Amniotic epithelial cell (primary cell): Measurements from ENCODE around the gene PDE2A.

Experiments used
- DNase-seq: peaks from one replicate; pipeline ENCODE4 v3.0.0-alpha.2; 2010; ENCODE audit warnings: low read depth

PDE2A gene

DNA sequence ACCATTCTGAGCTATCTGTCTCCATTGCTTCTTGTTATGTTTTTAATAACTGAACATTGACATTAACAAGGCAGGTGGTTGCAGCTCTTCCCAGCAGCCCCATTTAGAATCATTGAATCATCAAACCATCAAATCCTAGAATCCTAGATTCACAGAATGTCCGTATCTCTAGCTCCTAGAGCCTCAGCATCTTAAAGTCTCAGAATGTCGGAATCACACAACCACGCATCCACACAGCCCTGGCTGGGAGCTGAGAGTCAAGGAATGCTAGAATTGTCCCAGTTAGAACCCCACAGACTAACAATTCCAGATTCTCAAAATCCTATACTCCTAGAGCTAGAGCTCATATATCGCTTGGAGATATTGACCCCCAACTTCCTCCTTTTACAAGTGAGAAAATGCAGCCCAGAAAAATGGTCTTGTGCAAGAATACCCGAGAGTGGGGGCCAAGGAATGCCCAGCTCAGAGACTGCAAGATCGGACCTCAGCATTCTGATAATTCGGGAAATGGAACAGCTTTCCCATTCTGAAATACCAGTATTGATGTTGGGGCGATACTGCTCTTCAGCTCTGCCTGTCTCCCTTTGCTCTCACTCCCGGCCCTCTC, 38.8 kb downstream of the PDE2A start:
- DNase-seq: no peak

DNA sequence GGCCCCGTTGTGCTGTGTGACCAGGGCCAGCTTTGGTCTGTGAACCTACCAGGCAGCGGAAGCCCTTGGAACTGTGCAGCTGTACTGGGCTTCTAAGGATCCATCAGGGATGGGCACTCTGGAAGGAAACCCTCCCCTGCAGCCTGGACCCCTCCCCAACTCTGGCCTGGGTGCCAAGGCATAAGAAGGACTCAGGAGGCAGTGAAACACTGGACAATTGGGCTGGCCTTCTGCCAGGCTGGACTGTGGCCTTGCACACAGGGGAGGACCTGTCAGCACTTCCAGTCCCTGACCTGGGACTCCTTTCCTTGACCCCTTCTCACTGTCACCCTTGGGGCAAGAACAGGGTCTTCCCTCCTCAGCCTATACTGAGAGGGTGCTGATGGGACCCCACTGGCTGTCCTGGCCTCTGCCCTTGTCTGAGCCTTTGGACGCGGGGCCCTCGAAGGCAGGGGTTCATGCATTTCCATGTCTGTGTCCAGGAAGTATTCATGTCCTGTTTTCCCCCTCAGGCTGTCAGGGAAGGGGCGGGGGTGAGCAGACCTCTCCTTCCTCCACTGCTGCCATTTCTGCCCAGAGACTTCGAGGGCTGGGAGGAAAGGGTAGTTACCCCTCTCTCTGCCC, 39.6 kb downstream of the PDE2A start:
- no peak for DNase-seq

DNA sequence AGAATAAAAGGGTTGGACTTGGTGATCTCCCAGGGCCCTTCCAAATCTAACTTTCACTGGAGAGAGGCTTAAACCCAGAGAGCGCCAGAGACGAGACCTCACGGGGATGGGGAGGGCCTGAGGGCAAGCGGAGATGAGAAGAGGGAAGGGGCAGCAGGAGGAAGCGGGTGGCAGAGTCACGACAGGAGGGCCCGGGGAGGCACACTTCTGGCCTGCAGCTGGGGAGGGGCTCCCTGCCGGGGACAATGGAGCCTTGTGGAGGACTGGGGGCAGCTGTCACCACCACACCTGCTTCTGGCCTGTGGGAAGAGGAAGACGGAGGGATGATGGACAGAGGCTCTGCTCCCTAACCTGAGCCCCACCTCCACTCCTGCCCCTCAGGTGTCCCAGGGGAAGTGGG, 40.2 kb downstream of the PDE2A start:
- no peak for DNase-seq

DNA sequence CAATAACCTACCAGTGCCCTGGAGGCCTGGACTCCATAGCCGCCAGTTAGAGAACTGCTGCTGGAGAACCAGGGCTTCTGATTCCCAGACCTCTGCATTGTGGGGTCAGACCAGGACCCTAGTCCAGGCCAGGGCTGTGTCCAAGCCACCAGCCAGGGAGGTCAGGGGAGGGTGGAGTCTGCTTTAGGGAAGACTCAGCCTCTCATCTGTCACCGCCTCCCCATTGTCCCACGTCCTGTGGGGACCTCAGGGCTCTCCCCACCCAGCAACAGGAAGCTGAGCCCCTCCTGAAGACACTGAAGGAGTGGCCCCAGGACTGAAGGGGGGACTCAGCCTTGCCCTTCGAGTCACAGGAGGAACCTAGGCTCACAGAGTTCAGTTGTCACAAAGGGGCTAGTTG, 41.2 kb downstream of the PDE2A start:
- no peak for DNase-seq

DNA sequence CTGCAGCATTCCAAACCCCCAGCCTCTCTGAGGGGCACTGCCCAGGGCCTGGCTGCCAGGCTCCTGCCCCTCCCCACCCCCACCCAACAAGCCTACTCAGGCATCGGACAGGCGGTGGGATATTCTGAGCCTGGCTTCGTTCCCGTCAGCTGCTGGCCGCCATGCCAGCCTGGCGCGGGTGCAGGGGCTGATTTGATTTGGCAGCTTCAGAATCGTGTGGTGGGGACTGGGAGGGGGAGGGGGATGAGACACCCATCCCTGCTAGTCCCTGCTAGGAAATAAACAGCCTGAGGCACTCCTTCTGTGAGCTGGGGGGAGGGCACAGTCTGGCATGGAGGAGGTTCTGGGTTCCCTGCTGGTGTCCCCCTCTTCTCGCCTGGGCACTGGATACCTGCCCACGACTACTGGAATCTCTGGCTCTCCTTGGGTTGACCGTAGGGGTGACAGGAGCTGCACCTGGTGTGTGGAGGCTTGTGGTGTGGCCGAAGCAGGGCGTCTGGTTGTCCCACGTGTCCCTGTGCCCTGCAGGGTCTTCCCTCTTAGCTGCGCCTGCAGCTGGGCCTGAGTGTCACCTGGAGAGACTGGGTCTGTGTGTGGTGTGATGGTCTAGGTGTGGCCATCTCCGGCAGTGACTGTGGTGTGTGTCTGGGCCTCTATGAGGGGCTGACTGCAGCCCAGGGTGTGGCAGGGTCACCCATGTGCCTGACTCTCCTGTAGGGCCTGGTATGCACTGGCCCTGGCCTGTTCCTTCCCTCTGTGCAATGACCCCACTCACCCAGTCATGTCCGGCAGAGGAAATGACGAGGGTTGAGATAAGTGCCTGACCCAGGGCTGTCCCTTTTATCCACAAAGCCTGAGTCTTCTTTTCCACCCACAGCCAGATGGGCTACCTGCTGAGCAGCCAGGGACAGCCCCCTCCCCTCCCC, 42.2 kb downstream of the PDE2A start:
- no peak for DNase-seq

DNA sequence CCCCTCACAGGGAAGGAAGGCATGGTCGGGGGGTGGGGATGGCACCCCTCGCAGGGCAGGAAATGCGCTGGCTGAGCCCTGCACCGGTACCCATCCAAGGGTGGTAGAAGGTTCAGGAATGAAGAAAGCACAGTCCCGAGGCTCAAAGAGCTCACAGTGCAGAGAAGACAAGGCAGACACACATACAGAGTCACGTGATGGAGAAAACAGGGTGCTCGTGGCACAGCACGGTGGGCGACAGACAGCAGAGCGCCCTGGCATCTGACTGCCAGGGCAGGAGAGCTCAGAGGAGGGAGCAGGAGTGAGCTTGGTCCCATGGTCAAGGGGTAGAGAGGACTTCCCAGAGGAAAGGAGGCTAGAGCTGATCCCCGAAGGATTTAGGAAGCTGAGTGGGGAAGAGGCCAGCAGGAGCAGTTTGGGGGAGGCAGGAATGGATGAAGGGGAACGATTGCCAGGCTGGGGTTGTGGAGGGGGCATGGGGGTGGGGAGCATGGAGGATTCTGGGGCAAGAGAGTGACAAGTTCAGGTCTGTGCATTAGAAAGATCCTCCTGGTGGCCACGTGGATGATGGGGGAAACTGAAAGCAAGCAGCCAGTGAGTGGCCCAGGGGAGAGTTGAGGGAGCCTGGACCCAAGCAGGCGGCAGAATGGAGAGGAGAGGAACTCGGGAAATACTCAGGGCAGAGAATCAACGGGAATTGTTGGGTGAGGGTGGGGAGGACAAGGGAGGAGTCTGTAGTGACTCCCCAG, 43.9 kb downstream of the PDE2A start:
- no peak for DNase-seq

DNA sequence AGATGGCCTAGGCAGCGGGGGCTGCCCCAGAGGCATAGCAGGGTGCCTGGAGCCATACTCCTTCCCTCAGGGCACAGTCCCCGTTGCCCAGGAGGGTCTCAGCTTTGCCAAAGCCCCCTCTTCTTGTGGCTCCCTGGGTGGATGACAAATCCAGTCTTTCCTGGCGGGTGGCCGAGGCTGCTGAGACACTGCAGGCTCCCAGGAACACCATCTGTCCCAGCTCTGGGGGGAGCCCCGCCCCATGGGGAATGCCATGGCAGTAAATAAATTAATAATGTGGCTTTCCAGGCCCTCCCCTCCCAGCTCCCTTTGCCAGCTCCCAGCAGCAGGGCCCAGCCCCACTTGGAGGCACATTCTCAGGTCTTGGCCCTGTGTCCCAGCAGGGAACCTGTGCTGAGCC, 45.0 kb downstream of the PDE2A start:
- no peak for DNase-seq

DNA sequence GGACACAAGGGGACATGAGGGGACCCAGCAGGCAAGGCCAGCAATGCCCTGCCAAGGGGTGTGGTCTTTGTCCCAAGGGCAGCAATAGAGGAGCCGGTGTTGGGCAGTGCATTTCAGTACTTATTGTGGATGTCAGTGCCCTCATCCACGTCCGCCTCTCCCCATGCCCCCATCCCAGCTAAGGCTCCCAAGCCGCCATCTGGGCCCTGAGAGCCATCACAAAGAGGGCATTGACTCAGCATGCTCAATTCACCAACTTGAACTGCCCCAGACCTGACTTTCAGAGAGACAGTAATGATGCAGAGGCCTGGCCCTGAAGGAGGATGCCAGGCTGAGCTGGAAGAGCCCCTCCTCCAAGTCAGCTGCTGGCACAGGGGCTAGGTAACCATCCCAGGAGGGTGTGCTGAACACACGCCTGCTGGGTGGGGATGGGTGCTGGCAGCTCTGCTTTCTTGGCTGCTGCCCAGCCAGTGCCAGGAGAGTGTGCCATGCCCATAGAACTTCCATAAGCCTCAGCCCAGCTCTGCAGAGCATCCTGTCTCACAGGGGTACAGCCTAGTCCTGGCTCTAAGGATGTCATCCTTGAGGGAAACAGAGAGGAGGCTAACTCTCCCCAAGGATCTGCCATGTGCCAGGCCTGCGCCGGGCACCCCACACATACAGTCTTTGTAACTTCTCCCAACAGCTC, 46.5 kb downstream of the PDE2A start:
- no peak for DNase-seq

DNA sequence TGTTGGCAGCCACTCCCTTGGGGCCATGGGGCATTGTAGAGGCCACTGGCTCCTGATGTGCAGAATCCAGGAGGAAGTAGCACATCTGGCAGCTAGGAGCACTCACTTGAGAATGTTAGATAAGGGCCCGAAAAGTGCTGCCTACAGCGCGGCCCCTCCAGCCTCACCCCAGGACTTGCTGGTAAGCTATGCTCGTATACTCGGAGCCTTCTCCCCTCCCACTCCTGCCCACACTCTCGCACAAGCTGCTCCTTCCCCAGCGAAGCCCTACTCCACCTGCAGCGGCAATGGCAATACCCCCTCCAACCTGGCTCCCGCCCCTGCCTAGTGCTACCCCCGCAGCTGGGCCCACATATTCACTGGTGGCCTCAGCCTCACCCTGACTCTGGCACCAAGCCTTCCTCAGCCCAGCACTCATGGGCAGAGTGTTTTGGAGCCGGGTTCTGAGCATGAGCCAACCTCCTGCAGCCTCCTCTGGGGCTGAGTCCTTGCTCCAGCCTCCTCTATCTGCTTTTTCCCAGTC, 47.7 kb downstream of the PDE2A start:
- no peak for DNase-seq

DNA sequence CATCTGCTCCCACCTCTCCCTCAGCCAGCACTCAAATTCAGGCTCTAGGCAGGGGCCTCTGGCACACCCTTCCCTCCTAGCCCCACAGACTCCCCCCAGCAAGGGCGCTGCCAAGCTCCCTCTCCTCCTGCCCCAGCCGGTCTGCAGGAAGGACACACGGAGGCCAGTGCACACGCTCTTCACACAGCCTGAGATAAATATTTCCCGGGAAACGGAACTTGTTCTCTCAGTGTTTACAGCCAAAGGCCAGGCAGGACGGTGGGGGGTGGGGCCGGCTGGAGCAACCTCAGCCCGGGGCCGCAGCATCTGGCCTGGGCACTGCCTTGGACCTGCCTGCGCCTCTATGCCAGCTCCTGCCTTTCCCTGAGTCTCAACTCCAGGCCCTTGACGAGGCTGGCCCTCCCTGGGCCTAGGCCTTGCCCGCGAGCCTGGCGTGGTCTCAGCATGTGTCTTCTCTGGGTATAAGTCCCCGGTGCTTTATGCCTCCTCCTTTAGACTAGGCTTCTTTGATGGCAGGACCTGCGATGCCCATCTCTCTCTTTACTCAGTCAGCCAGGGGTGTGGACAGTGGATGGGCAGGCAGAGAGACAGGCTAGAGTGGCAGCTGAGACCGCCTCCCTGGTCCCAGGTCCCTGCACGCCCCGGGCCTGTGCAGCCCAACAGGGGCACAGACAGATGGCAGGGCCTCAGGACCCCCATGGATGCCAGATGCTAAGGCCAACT, 48.4 kb downstream of the PDE2A start:
- peak; percentile 30 for DNase-seq

DNA sequence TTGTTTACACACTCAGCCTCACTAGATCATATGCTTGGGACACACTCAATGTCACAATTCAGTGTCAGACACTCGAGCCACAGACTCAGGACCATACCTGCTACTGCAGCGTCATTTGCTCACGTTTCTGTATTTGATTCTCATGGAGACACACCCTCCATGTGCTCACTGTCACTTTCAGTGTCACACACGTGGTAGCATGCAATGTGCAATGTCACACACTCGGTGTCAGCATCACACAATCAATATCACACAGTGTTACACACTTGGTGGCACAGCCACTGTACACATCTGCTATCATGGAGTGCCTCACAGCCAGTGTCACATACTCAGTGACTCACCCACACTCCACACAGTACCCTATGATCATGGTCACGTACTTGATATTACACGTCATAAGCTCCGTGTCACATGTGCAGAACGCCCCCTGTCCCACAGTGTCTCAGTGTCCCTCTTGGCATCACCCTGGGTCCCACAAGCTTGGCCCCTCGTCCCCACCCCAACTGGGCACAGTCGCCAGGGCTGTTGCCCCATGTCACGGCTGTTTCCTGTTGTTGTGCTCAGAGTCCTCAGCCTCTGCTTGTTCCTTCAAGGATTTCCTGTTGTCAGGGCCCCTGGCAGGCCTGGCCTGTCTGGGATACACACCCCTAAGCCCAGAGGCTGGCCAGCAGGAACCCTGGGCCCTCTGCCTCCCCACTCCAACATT, 49.6 kb downstream of the PDE2A start:
- DNase-seq: no peak

DNA sequence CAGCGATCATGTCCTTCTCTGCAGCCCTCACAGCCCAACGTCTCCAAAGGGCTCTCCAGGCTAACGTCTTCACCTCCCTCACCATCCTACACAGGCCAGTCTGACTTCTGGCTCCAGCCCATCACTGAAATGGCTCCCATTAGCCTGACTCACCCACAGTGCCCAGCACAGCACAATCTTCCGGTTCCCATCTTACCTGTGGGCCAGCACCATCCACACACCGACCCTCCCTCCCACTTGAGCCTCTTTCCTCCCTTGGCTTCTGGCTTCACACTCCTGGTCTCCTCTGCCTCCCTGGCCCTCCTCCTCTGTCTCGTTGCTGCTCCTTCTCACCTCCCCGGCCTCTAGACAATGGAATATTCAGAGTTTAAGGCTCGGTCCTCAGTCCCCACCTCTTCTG, 51.2 kb downstream of the PDE2A start:
- no peak for DNase-seq

DNA sequence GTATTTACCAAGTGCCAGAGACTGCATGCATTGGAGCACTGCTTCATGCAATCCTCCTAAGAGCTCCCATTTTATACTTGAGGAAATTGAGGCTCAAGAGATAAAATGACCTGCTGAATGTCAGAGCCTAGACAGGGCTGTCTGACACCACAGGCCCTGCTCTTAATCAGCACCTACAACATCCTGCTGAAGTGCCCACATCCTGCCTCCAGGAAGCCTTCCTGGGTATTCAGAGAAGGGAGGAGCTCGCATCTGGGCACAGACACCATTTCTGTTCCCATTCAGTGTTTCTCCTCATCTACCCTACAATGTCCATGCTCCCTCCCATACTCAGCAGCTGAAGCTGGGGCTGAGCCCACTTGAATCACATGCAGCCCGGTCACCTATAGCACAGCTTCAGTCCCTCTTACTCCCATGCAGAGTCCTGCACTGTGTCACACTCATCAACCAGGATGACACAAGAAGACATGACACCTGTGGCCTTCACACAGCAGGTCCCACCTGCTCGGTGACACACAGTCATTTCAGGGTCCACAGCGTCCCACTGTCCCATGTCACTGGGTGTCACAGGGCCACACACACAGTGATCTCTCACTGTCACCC, 53.1 kb downstream of the PDE2A start:
- DNase-seq: no peak

DNA sequence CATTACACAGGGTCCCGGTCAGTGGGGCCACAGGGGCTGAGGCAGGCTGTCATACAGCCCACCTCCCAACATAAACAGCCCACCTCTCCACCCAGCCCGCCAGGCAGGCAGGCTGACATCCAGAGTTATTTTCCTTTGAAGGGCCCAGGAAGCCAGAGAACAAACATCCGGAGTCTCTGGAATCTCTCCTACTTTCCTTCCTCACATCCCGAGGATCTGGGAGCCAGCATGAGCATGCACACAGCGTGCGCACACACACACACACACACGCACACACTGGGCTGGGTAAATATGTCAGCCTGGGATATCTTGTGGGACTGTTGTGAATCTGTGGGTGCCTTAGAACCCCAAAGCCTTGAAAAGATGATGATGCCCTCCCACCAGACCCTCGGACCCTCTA, 55.4 kb downstream of the PDE2A start:
- peak; percentile 45 for DNase-seq

DNA sequence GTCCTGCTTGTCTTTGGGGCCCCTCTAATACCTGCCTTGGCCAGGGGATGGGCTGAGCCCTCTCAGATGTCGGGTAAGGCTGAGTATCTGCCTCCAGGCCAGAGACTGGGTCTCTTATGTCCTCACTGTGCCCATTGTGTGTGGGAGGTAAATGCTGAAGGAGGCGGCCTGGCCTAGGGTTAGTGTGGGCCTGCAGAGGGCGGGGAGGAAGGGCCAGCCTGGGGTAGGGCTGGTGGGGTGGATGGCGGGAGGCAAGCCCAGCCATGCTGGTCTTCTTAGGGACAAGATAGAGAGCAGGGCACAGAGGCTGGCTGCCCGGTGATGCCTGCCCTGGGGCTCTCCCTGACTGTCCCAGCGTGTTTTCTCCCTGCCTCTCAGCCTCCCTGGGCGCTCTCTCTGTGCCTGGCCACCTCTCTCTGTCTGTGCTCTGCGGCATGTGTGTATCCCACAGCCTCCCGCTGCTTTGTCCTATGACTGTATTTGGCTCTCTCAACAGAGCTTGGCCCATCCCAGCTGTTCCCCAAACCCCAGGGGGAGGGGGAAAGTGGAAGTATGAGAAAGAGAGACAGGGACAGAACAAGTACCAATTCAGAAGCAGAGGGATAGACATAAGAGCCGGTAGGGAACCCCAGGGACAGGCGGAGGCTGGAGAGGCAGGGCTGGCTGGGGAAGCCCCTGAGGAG, 57.0 kb downstream of the PDE2A start:
- no peak for DNase-seq

DNA sequence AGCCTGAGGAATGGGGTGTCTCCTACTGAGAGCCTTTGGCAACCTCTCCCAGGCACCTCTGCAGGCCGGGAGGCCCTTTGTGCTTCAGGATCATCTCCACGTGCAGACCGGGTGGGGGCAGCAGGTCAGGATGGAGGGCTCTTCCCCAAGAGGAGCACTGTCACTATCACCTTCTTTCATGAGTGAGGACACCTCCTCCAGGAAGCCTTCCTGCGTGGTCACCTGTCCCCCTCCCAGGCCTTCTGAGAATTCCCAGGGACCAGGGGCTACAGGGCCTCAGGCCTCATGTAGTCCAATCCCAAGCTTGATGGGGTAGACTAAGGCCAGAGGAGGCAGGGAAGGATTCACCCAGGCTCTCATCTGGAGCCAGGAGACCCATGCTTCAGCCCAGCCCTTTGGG, 57.6 kb downstream of the PDE2A start:
- no peak for DNase-seq

DNA sequence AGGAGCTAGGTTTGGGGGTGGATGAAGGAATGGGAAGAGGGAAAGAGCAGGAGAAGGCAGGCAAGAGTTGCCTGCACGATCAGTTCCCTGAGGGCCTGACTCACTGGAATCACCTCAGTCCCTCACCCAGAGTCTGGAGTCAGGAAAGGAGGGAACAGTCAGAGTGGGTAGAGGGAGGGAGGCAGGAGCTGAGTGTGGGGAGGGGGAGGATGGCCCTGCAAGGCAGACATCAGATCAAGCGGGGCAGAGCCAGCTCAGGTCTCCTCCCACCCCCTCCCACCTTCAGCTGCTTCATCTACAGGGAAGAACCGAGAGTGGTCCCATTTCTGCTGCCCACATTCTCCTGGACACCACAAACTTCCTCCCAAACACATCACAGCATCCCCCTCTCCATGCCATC, 58.9 kb downstream of the PDE2A start:
- no peak for DNase-seq

DNA sequence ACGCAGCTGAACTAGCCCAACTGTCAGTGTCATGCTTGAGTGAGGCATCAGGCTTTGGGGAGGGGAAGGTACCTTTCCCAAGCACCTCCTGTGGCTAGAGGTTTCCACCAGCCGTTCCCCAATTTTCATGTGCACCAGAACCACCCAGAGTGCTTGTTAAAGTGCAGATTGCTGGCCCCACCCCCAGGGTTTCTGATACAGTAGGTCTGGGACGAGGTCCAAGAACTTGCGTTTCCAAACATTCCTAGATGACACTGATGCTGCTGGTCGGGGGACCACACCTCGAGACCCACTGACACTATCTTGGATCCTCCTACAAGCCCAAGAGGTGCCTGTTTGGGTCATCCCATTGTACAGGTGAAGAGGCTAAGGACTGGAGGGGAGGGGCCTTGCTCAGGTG, 59.8 kb downstream of the PDE2A start:
- no peak for DNase-seq

DNA sequence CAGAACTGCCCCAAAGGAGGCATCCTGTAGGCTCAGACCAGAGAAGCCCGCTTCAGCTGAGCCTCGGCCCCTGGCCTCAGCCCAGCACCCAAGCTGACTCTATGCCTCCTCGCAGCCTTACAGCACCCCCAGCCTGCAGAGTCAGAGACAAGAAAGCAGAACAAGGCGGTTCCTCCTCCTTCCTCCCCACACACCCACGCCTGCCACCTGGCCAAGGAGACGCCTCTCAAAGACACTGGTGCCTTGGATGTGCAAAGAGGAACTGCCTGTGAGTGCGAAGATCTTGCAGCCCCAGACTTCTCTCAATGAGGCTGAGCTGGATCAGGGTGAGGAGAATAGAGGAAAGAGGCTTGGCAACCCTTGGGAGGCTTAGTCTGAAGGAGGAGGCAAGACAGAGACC, 60.2 kb downstream of the PDE2A start:
- DNase-seq: no peak
